ENCODE data around the gene CSKMT. TPM values are rescaled to one million over a fixed set of nuclear protein-coding genes. Genes with fewer than 3 reads are reported as not detected.
"Not testable (repeated sequence)": the region's sequence is repeated elsewhere in the genome, so short reads cannot be mapped to it uniquely, and the experiment has no call there.

CSKMT gene, protein sequence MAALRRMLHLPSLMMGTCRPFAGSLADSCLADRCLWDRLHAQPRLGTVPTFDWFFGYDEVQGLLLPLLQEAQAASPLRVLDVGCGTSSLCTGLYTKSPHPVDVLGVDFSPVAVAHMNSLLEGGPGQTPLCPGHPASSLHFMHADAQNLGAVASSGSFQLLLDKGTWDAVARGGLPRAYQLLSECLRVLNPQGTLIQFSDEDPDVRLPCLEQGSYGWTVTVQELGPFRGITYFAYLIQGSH
- 4.9 TPM for total RNA-seq
- long read RNA-seq, partial matches to known transcripts = 0 of 2 reads
- long read RNA-seq, other reads (novel, unspliced or antisense) = 0 of 2 reads

DNA sequence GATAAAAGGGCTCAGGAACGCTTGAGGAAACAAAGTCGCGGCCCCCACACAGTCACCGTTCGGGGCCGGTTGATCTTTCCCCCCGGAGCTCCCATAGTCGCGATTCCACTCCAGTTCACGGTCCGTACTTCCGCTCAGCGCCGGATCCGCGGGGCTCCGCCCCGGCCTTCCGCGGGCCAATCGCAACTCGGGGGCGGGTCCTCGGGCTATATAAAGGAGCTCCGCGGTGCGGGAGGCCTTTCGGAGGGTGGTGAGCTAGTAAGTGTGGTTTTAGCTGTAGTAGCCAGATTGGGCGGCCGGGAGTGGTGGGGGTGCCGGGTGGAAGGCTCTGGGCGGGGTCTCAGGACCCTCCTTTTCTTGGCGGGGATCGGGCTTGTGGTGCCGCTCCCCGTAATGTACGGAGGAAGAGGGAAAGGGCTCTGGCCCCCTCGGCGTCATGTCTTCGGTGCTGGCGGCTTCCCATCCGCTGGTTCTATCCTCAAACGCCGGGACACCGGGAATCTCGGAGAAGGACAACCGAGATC is at the start of gene CSKMT, which contains the start of gene C11orf98:
TSS of gene CSKMT (plus strand) at position 238 of the 524 bp plus-strand sequence. CDS start 568 bp downstream, outside the sequence.
TSS of gene C11orf98 (minus strand) at position 136 of the 524 bp plus-strand sequence. CDS start at position 95, 41 bp downstream.
- DNase-seq (ENCODE audit: missing footprints) (peak; percentile 98), ATAC-seq (peak; percentile 98)
- intact Hi-C loops (cut with DNase I) = loop anchor here (1.0 to 5.0 kb wide), 4 partner anchors 12 to 118 kb away; partner anchors contain the start of genes AHNAK, BSCL2, GNG3 and HNRNPUL2

DNA sequence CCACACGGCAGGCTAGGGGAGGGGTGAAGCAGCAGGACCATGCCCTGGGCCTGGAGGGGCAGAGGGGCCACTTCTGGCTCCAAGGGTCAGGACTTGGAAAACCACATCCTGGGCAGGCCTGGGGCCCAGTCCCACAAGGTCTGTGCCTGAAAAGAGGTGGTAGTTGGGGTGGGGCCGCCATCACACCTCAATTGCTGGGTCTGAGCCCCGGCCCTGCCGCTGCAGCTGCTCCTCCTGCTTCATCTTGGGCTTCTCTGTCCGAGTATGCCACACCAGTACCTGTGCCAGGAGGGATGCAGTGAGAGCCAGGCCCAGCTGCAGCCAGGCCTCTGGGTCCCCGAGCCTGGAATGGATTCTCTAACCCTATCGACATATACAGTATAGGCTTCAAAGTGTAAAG is 49.6 kb upstream of the CSKMT start:
- ATAC-seq = no peak
- intact Hi-C loops (cut with DNase I) = no loop called here
- no peak for DNase-seq (ENCODE audit: missing footprints)

DNA sequence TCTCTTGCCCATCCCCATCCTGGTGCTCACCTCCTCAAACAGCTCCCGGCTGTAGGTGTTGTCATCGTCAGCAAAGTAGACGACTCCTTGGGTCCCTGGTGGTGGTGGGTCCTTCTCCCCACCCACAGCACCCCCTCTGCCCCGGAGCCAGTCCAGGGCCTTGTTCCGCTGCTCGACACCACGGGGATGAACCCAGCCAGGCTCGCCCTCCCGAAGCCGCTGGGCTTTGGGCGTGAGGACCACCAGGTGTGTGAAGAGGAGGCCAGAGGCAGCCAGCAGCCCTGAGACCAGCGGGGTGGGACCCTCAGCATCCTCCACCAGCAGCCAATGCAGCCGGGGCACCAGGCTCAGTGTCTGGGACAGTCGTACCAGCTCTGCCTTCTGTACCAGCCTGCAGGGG is 48.2 kb upstream of the CSKMT start:
- ATAC-seq; intact Hi-C loops (cut with DNase I): not testable (repeated sequence)

DNA sequence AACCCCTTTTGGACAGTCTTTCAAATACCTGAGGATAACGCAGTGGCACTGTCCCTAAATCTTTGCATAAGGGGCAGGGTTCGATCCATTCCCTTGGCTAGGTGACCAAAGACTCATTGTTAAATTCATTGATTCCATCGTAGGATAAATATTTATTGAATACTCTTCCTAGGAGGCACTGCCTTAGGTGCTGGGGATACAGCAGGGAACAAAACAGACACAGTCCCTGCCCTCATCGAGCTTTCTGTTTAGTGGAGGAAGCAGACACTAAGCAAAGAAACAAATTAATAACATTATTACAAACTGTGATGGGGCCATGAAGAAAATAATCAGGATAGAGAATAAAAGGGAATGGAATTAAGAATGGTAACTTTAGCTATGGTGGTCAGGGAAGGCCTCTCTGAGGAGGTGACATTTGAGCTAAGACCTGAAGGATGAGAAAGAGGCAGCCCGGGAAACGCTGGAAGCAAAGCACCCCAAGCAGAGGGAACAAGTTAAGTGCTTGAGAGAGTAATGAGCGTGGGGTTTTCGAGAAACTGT is 44.0 kb upstream of the CSKMT start:
- DNase-seq (ENCODE audit: missing footprints) (no peak), ATAC-seq (no peak)
- intact Hi-C loops (cut with DNase I) = no loop called here

More for the DNA sequence above, 48.2 kb upstream of the CSKMT start:
- not testable (repeated sequence) for DNase-seq (ENCODE audit: missing footprints)

DNA sequence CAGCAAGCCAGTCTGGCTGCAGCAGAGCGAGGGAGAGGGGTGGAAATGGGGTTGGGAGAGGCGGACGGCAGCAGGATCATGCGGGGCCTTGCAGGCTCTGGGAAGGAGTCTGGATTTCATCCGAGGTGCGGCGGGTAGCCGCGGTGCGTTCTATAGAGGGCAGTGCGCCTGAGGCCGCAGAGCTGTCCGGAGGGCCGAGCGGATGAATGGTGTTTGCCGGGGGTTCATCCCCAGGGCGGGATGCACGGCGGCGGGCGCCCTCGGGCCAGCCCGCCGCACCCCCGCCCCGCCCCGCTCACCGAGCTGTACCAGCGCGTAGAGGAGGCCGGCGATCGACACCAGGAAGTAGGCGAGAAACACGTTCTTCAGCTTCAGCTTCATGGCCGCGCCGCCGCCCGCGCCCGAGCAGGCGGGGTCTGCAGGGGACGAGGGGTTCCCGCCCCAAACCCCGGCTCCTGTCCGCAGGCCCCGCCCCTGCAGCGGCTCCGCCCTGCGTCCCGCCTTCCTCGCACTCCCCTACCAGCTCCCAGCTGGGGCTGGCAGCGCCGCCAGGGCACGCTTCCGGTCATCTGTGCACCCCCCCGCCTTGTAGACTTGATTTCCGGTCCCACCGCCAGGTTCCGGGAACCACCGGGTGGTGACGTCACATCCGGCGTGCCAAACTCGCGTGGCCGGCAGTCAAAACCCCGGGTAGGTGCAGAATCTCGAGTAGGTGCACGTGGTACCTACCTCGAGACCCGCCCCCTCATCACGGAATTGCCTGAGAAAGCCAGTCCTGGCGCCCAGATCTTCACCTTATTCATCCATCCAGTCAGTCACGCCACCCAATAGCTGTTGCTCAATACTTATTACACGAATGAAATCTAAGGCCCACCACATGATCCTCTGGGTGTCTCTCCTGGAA is 43.3 kb upstream of the CSKMT start, which contains the start of gene B3GAT3:
TSS of gene B3GAT3 (minus strand) at position 420 of the 904 bp plus-strand sequence. CDS start at position 381, 39 bp downstream.
- DNase-seq (ENCODE audit: missing footprints) = peak; percentile 99
- intact Hi-C loops (cut with DNase I) = loop anchor here (2.0 kb wide), 1 partner anchor 23 kb away; no protein-coding TSS in a partner anchor
- peak; percentile 99 for ATAC-seq

DNA sequence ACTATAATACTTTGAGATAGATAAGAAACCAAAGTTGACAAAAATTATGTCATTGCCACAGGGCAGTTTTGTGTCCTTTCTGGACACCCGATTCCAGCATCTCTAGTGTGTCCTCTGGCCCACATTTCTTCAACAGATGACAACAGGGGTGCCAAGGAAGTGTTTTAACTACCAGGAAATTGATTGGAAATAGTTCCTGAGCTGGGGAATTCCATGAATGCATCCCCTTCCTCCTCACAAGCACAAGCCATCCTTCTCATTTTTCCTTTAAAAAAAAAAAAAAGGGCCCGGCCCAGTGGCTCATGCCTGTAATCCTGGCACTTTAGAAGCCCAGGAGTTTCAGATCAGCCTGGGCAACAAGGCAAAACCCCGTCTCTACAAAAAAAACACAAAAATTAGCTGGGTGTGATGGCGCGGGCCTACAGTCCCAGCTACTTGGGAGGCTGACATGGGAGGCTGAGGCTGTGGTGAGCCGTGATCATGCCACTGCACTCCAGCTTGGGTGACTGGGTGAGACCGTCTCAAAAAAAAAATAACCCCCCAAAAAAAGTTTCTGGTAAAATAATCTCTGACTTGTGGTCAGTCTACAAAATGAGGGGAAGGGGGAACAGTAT is 42.5 kb upstream of the CSKMT start:
- no peak for ATAC-seq
- intact Hi-C loops (cut with DNase I) = loop anchor here (2.0 kb wide), 1 partner anchor 22 kb away; no protein-coding TSS in a partner anchor

DNA sequence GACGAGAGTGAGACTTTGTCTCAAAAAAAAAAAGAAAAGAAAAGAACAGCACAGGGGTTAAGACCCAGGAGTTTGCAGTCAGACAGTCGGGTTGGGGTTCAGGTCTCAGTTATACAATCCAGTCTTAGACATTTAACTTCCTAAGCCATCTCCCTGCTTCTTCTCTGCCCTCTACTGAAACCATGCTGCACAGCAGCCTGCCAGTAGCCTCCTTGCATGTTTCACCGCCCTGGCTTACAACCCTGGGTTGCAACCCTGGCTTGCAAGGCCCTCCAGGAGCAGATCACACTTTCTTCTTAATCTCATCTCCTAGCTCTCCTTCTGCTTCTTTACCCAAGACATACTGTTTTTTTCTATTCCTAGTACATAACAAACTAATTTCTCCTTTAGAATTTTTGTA is 37.4 kb upstream of the CSKMT start:
- DNase-seq (ENCODE audit: missing footprints) (no peak), ATAC-seq (no peak)
- intact Hi-C loops (cut with DNase I) = no loop called here

More for the DNA sequence above, 42.5 kb upstream of the CSKMT start:
- DNase-seq (ENCODE audit: missing footprints) = no peak

DNA sequence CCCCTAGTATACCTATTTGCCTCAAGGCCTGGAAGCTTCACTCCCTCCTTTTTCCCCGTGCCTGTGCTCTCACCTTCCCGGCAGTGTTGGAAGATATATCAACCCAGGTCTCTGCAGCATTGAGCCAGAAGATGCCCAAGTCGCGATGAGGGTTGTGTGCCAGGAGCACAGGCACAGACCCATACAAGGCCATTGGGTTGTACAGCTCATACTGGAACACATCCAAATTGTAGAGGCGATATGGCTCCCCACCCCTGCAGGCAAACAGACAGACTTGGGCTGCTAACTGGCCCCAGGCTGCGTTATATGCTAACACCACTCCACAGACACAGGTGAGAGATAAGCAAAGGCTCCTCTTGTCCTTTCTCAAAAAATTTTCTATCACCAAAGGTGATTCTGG is 32.6 kb upstream of the CSKMT start:
- ATAC-seq (no peak), DNase-seq (ENCODE audit: missing footprints) (no peak)

DNA sequence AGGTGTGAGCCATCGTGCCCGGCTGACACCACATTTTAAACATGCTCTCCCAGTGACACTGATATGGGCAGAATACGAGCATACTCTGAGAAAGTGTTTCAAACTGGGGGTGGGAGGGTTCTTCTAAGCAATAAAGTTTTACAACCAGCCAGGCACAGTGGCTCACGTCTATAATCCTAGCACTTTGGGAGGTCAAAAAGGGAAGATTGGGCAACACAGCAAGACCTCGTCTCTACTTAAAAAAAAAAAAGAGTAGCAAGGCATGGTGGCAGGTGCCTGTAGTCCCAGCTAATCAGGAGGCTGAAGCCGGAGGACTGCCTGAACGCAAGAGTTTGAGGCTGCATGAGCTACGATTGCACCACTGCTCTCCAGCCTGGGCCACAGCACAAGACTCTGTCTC is 20.9 kb upstream of the CSKMT start:
- no peak for ATAC-seq
- no peak for DNase-seq (ENCODE audit: missing footprints)
- intact Hi-C loops (cut with DNase I) = loop anchor here (2.0 kb wide), 1 partner anchor 21 kb away; no protein-coding TSS in a partner anchor

More for the DNA sequence above, 32.6 kb upstream of the CSKMT start:
- intact Hi-C loops (cut with DNase I) = no loop called here

DNA sequence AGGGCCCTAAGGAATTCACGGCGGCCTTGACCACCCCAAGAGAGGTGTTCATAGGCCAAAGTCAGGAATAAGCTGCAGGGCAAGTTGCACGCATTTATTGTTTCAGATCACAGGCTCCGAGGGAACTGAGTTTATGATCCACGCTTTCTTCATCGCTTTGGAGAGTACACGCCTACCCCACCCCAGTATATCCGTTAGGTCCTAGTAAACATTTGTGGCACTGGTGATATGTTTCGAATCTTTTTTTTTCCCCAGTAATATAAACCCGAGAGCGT is 19.5 kb upstream of the CSKMT start:
- ATAC-seq (no peak), DNase-seq (ENCODE audit: missing footprints) (no peak)
- intact Hi-C loops (cut with DNase I) = loop anchor here (2.0 kb wide), 1 partner anchor 23 kb away; no protein-coding TSS in a partner anchor

DNA sequence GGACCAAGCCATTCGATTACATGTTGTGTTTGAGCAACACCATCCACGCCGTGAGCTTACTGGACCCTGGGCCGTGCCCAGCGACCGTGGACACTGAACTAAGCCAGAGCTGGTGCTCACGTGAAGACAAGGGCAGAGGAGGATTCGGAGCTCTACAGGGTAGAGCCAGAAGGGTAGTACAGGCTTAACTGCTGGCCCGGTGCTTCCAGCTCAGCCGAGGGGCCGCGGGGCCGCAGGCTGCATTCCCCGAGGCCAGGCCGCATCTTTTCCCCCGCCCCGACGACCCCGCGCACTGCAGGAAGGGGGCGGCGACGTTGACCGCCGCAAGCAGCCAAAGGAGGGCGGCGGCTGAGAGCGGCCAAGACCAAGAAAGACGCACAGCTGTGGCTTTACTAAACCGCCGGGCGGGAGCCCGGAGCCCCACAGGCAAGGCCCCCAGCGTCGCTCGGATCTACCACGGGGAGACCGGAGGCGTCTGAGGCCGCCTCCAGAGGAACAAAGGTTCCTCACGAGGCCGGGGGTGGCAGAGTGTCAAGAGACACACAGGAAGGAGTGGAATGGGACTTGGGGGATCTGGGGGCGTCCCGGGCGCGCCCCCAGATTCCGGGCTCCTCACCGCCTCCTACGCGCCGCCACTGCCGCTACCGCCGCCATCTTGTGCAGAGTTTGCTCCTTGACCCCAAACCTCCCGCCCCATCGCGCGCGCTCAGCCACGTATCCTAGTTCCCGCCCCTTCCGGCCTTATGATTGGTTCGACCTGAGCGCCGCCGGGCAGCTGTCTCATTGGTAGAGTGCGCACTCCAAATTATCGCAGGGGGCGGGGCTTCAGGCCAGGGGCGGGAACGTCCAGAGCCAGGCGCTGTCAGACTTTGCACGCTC is 18.9 kb upstream of the CSKMT start, which contains the start of gene GANAB:
TSS of gene GANAB (minus strand) at position 668 of the 879 bp plus-strand sequence. CDS start at position 654, 14 bp downstream.
- DNase-seq (ENCODE audit: missing footprints) (peak; percentile 100), ATAC-seq (peak; percentile 98)
- intact Hi-C loops (cut with DNase I) = loop anchor here (2.0 kb wide), 1 partner anchor 23 kb away; no protein-coding TSS in a partner anchor

DNA sequence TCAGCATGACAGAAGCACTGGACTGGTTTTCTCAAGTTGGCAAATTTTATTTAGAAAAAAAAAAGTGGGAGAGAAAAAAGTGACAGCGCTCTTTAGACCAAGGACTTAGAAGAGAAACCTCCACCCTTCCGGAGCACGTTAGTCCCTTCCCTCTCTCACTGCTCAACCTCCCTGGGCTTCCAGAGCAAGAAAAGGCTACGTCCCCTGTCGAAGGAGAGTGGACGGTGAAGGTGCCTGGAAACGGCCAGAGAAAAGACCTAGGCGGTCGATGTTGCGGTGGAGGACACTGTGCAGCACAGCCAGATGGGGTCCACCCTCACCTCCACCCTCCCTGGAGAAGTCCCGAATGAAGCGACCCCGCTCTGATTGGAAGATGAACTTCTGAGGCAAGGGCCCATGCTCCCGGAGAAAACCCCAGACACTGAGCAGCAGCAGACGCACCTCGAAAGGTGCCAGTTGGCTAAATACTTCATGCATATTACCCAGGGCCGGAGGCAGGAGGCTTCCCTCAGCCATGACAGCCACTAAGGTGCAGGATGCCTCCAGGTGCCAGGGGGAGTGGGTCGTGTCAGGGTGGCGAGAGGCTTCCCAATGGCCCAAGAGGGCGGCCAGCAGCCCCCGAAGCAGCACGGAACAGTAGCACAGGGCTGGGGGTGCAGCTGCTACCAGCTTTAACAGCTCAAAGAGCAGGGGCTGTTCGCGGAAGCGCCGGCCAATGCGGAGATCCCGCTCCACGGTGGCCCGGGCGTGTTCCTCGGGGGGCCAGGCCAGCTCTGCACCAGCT is 18.1 kb upstream of the CSKMT start:
- intact Hi-C loops (cut with DNase I) = no loop called here
- ATAC-seq (no peak), DNase-seq (ENCODE audit: missing footprints) (no peak)

DNA sequence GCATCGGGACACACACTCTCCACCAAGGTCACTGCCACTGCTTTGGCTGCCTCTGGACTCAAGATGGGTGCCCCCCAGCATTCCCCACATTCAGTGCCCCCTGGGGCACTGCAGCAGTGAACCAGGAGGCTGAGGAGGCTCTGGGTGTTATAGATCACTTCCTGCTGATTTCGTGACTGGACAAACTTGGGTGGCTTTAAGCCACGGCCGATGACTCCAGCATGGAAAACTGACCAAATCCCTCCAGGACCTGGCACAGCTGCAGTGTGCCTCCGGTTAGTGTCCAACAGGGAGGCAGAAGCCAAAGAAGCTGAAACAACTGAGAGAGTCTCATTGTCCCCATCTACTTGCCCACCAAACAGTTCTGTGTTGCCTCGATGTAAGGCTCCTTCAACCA is 17.5 kb upstream of the CSKMT start:
- ATAC-seq (no peak), DNase-seq (ENCODE audit: missing footprints) (no peak)
- intact Hi-C loops (cut with DNase I) = no loop called here

DNA sequence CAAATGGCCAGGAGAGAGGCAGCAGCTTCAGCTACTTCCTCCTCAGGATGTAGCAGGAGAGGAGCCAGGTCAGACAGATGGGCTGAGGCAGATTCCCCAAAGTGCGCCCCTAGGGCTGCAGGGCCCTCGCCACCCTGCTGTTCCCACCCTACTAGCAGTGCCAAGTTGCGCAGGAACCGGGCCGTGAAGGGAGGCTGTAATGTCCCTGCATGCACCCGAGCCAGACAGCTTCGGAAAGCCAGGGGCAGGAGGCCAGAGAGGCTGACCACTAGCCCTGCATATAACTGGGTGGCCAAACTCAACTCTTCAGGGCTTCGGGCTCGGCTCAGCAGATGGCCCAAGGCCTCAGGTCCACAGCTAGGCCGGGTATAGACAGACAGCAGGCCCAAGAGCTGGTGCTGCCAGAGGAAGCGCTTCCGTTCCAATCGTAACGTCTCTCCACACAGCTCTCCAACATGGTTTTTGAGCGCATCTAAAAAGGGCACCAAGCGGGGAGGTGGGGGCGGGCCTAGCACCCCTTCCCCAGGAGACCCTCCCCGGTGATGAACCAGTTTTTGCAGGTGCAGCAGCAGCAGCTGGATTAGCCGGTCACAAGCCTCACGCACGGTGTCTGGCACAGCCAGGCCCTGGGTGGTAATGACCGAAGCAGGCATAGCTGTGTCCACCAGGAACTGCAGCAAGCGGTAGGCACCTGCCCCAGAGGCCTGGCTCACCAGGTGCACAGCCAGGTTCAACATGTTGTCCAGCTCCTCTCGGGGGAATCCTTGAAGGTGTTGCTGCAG is 16.7 kb upstream of the CSKMT start:
- ATAC-seq (no peak), DNase-seq (ENCODE audit: missing footprints) (no peak)
- intact Hi-C loops (cut with DNase I) = no loop called here

DNA sequence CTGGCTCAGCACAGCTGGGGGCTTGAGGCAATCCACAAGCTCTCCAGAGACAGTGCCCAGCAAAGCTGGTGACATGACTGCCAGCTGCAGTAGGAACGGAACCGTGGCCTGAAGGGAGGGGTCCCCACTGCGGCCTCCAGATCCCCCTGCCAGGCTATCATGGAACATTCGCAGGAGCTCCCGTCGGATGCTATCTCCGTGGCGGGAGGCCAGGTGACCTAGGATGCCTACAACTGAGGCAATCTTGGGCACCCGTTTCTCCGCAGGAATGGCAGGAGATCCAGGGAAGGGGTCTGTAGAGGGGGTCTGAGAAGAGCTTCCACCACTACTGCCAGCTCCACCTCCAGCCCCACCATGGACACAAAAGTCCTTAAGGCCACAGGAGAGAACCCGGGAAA is 16.1 kb upstream of the CSKMT start:
- intact Hi-C loops (cut with DNase I) = no loop called here
- no peak for DNase-seq (ENCODE audit: missing footprints)
- ATAC-seq = no peak

DNA sequence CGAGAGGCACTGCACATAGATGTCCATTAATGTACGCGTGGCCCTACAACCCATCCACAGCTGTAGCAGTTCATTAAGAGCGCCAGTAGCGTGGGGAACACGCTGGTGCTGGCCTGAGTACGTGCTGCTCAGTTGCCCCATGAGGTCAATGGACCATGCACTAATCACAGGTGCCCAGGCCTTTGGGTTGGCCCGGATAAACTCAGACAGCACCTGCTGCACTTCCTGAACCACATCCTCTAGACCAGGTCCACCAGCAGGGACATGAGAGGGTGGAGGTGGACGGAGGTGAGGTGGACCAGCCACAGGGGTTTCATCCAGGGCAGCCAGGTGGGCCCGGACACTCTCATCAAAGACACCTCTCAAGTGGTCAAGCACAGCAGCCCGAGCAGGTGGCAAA is 15.6 kb upstream of the CSKMT start:
- no peak for ATAC-seq
- DNase-seq (ENCODE audit: missing footprints) = no peak
- intact Hi-C loops (cut with DNase I) = no loop called here
